GM23338 (cell line): ENCODE data around the gene GDPD4.

Experiments
- STAT1 ChIP-seq: IDR thresholded peaks from one replicate; pipeline ENCODE4 v1.6.1; 2016; ENCODE audit warnings: antibody characterized with exemption; ENCODE audit not compliant: unreplicated experiment
- TF ChIP-seq, protein P1 (sequence below): IDR thresholded peaks from one replicate; pipeline ENCODE4 v1.6.1; 2018; ENCODE audit warnings: antibody characterized with exemption; ENCODE audit not compliant: unreplicated experiment

DNA sequence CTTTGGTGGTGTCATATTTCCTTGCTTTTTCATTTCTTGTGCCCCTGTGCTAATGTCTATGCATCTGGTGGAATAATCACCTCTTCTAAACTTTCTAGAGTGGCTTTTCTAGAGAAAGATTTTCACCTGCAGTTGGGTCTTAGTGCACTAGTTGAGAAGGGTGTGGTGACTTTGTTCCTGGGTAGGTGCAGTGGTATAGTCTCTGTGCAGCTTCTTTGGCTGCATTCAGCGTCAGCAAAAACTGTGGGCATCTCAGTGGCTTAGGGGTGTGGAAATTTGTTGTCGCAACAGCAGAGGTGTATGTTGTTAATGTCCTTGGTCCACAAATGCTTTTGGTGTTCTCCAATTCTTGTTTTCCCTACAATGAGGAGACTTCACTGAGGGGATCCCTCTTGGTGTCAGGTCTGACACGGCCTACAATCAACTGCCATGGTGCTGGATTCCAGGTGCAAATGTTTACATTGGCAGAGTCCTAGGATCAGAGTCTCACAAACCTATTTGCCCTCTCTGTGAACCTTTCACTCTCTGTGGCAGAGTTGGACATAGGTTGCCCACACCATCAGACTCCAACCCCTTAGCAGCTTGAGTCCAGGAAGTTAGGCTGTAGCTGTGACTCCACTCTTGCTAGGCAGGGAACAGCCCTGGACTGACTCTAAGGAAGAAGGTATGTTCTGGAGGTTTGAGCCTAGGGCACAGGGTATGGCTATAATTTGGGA lies 48.8 kb downstream of the GDPD4 start:
- TF ChIP-seq STAT1, result no peak
- TF ChIP-seq, protein P1, sequence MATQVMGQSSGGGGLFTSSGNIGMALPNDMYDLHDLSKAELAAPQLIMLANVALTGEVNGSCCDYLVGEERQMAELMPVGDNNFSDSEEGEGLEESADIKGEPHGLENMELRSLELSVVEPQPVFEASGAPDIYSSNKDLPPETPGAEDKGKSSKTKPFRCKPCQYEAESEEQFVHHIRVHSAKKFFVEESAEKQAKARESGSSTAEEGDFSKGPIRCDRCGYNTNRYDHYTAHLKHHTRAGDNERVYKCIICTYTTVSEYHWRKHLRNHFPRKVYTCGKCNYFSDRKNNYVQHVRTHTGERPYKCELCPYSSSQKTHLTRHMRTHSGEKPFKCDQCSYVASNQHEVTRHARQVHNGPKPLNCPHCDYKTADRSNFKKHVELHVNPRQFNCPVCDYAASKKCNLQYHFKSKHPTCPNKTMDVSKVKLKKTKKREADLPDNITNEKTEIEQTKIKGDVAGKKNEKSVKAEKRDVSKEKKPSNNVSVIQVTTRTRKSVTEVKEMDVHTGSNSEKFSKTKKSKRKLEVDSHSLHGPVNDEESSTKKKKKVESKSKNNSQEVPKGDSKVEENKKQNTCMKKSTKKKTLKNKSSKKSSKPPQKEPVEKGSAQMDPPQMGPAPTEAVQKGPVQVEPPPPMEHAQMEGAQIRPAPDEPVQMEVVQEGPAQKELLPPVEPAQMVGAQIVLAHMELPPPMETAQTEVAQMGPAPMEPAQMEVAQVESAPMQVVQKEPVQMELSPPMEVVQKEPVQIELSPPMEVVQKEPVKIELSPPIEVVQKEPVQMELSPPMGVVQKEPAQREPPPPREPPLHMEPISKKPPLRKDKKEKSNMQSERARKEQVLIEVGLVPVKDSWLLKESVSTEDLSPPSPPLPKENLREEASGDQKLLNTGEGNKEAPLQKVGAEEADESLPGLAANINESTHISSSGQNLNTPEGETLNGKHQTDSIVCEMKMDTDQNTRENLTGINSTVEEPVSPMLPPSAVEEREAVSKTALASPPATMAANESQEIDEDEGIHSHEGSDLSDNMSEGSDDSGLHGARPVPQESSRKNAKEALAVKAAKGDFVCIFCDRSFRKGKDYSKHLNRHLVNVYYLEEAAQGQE, result no peak
